Calu3 (cell line): ENCODE measurements around the gene COL5A1. TPM values are rescaled to one million over a fixed set of nuclear protein-coding genes. Genes with fewer than 3 reads are reported as not detected.

Experiments used
- BruUV-seq: library from RNA; stranded (reverse); fragments of 400-500 nt; replicated peaks from 2 replicates; lab custom pipeline; 2021; lab: Mats Ljungman, UMichigan
- CTCF ChIA-PET: fragments of 300-600 bp; sonication (Branson Sonifier 250); formaldehyde crosslinking; loops from one replicate; lab custom pipeline; 2022; ENCODE audit warnings: antibody characterized with exemption; lab: Charles Lee
- DNase-seq: peaks from one replicate; pipeline ENCODE4 v3.0.0; 2022
- H3K27ac Mint-ChIP-seq: one replicate; pipeline ENCODE4 v1.8.0; 2022; ENCODE audit warnings: mixed read lengths; ENCODE audit not compliant: unreplicated experiment
- H3K27me3 Mint-ChIP-seq: one replicate; pipeline ENCODE4 v1.8.0; 2022; ENCODE audit warnings: mixed read lengths; ENCODE audit not compliant: unreplicated experiment
- H3K36me3 Mint-ChIP-seq: one replicate; pipeline ENCODE4 v1.8.0; 2022; ENCODE audit warnings: mild to moderate bottlenecking, moderate library complexity, mixed read lengths; ENCODE audit not compliant: insufficient read depth, unreplicated experiment
- H3K4me1 Mint-ChIP-seq: one replicate; pipeline ENCODE4 v1.8.0; 2022; ENCODE audit warnings: mild to moderate bottlenecking, low read depth, mixed read lengths; ENCODE audit not compliant: unreplicated experiment
- H3K4me3 Mint-ChIP-seq: one replicate; pipeline ENCODE4 v1.8.0; 2022; ENCODE audit warnings: mild to moderate bottlenecking, low read depth, moderate library complexity, mixed read lengths; ENCODE audit not compliant: unreplicated experiment
- H3K9me3 Mint-ChIP-seq: one replicate; pipeline ENCODE4 v1.8.0; 2022; ENCODE audit warnings: low read depth, mixed read lengths; ENCODE audit not compliant: unreplicated experiment
- CTCF ChIP-seq: fragments of 200-600 bp; IDR thresholded peaks from one replicate; pipeline ENCODE4 v1.8.0; 2022; ENCODE audit warnings: antibody characterized with exemption; ENCODE audit not compliant: unreplicated experiment
- intact Hi-C: fragments of 100-400 bp; cut with micrococcal nuclease; formaldehyde crosslinking; loops from one replicate; pipeline ENCODE4 v1.10.0; 2022; ENCODE audit not compliant: unreplicated experiment
- total RNA-seq: library from RNA; stranded (reverse); gene quantifications from 2 replicates; pipeline ENCODE4 v1.2.3, GENCODE V29; 2022

The COL5A1 gene
- total RNA-seq, 1 experiment from 2014 or later = not detected

GRCh38 chr9:134694714-134695113, 53.1 kb downstream of the COL5A1 start:
- no peaks in the 10 kb centered on the region for H3K4me1 Mint-ChIP-seq
- H3K27ac Mint-ChIP-seq = no peak overlapping the region
- BruUV-seq = no TSS peak
- no peaks in the 10 kb centered on the region for H3K36me3 Mint-ChIP-seq
- TF ChIP-seq CTCF = no peak
- no peaks in the 10 kb centered on the region for H3K27me3 Mint-ChIP-seq
- CTCF ChIA-PET = no interaction called here
- intact Hi-C loops = no loop called here
- DNase-seq = no peak
- no peak overlapping the region for H3K4me3 Mint-ChIP-seq
- H3K9me3 Mint-ChIP-seq = no peaks in the 10 kb centered on the region

GRCh38 chr9:134695144-134695543, 53.5 kb downstream of the COL5A1 start:
- no peaks in the 10 kb centered on the region for H3K4me1 Mint-ChIP-seq
- no peaks in the 10 kb centered on the region for H3K27me3 Mint-ChIP-seq
- no peaks in the 10 kb centered on the region for H3K36me3 Mint-ChIP-seq
- H3K4me3 Mint-ChIP-seq = no peak overlapping the region
- no peaks in the 10 kb centered on the region for H3K9me3 Mint-ChIP-seq
- DNase-seq = no peak
- TF ChIP-seq CTCF = no peak
- BruUV-seq = no TSS peak
- intact Hi-C loops = no loop called here
- CTCF ChIA-PET = no interaction called here
- H3K27ac Mint-ChIP-seq = no peak overlapping the region

GRCh38 chr9:134696433-134696832, 54.8 kb downstream of the COL5A1 start:
- Mint-ChIP-seq H3K27ac (no peak overlapping the region), H3K4me1 (no peaks in the 10 kb centered on the region), H3K4me3 (no peak overlapping the region), H3K9me3 (no peaks in the 10 kb centered on the region), H3K36me3 (no peaks in the 10 kb centered on the region), H3K27me3 (no peaks in the 10 kb centered on the region)
- CTCF ChIA-PET = no interaction called here
- BruUV-seq = no TSS peak
- no peak for DNase-seq
- intact Hi-C loops = no loop called here
- no peak for TF ChIP-seq CTCF

- CTCF ChIA-PET = no interaction called here
- no peaks in the 10 kb centered on the region for H3K4me1 Mint-ChIP-seq
- no peak for TF ChIP-seq CTCF
- BruUV-seq = no TSS peak
- intact Hi-C loops = no loop called here
- no peak overlapping the region for H3K4me3 Mint-ChIP-seq
- no peaks in the 10 kb centered on the region for H3K27me3 Mint-ChIP-seq
- DNase-seq = no peak
- H3K9me3 Mint-ChIP-seq = peaks cover 3% of the 10 kb centered on the region
- H3K36me3 Mint-ChIP-seq = no peaks in the 10 kb centered on the region
- no peak overlapping the region for H3K27ac Mint-ChIP-seq
These were observed 56.5 kb downstream of the COL5A1 start for GRCh38 chr9:134698111-134698510.
